M059J (cell line): ENCODE data around the gene KRT35. TPM values are rescaled to one million over a fixed set of nuclear protein-coding genes. Genes with fewer than 3 reads are reported as not detected.

Experiments used
- DNase-seq: peaks from one replicate; pipeline ENCODE4 v3.0.0-alpha.2; 2012; ENCODE audit warnings: low read depth
- total RNA-seq: library from RNA; depleted of rRNA; stranded (reverse); fragments of >200 nt; shearing (Covaris generic); gene quantifications from 2 replicates; pipeline ENCODE4 v1.2.3, GENCODE V29; 2014

KRT35 gene
- total RNA-seq, 1 experiment from 2014 or later: not detected

GRCh38 chr17:41489531-41489930, 8.6 kb upstream of the KRT35 start, which contains the start of gene KRT36:
Gene KRT36, minus strand, starts transcription at chr17:41489910. Its CDS starts 46 bp downstream, at chr17:41489864.
- no peak for DNase-seq

- no peak for DNase-seq
Measured at GRCh38 chr17:41486809-41487530, 6.0 kb upstream of the KRT35 start.

- no peak for DNase-seq
Measured at GRCh38 chr17:41486316-41486715, 5.4 kb upstream of the KRT35 start.

GRCh38 chr17:41484920-41485904, 4.3 kb upstream of the KRT35 start:
- no peak for DNase-seq

GRCh38 chr17:41483991-41484826, 3.3 kb upstream of the KRT35 start:
- DNase-seq: peak; percentile 76

- no peak for DNase-seq
Measured at GRCh38 chr17:41483531-41483930, 2.6 kb upstream of the KRT35 start.

- DNase-seq: no peak
Measured at GRCh38 chr17:41480581-41480980, 370 bp downstream of the KRT35 start.

- no peak for DNase-seq
Measured at GRCh38 chr17:41480136-41480535, 815 bp downstream of the KRT35 start.

- DNase-seq: no peak
Measured at GRCh38 chr17:41478237-41478636, 2.7 kb downstream of the KRT35 start.

- DNase-seq: no peak
Measured at GRCh38 chr17:41476866-41477815, 3.8 kb downstream of the KRT35 start.

- DNase-seq: no peak
Measured at GRCh38 chr17:41475421-41475820, 5.5 kb downstream of the KRT35 start.

- no peak for DNase-seq
Measured at GRCh38 chr17:41474863-41475262, 6.1 kb downstream of the KRT35 start.

GRCh38 chr17:41468346-41468745, 12.6 kb downstream of the KRT35 start:
- no peak for DNase-seq

- no peak for DNase-seq
Measured at GRCh38 chr17:41467561-41467960, 13.4 kb downstream of the KRT35 start.

GRCh38 chr17:41466988-41467387, 14.0 kb downstream of the KRT35 start, which contains the start of gene KRT32:
Gene KRT32, minus strand, starts transcription at chr17:41467386. Its CDS starts 61 bp downstream, at chr17:41467325.
- DNase-seq: no peak

- peak; percentile 98 for DNase-seq
Measured at GRCh38 chr17:41464682-41465081, 16.3 kb downstream of the KRT35 start.

- no peak for DNase-seq
Measured at GRCh38 chr17:41464173-41464572, 16.8 kb downstream of the KRT35 start.

GRCh38 chr17:41463746-41464145, 17.2 kb downstream of the KRT35 start:
- no peak for DNase-seq

- no peak for DNase-seq
Measured at GRCh38 chr17:41462705-41463104, 18.2 kb downstream of the KRT35 start.

- DNase-seq: no peak
Measured at GRCh38 chr17:41457676-41458075, 23.3 kb downstream of the KRT35 start.
